CD14-positive monocyte (primary cell): ENCODE results near the gene NMNAT1. TPM values are rescaled to one million over a fixed set of nuclear protein-coding genes. Genes with fewer than 3 reads are reported as not detected.
"Not testable (repeated sequence)": the region's sequence is repeated elsewhere in the genome, so short reads cannot be mapped to it uniquely, and the experiment has no call there.

Experiments used
- DNase-seq, 3 donors: peaks; one replicate each; pipeline ENCODE4 v3.0.0-alpha.2; 2011 to 2022
- H2AFZ ChIP-seq: 2 replicates; pipeline ENCODE4 v1.6.0; 2012; ENCODE audit warnings: mild to moderate bottlenecking, low read depth, low read length, inconsistent platforms; ENCODE audit not compliant: insufficient read depth, poor library complexity, severe bottlenecking
- H3K27ac ChIP-seq, 2 donors: 1 replicate in 1 of 2; 2 replicates in 1 of 2; pipeline ENCODE4 v1.5.1; 2012 to 2013; ENCODE audit warnings: low read length in 2 of 2, control low read depth in 1 of 2, inconsistent platforms in 1 of 2, low read depth in 1 of 2, mild to moderate bottlenecking in 1 of 2
- H3K27me3 ChIP-seq, 2 donors: one replicate each; pipeline versions ENCODE4 v1.6.0 to v1.6.1; 2011 to 2013; ENCODE audit warnings: low read length in 2 of 2; ENCODE audit not compliant: control insufficient read depth in 2 of 2, insufficient read depth in 2 of 2
- H3K36me3 ChIP-seq, 2 donors: replicated peaks in 1 of 2; 1 replicate in 1 of 2; 2 replicates in 1 of 2; pipeline versions ENCODE4 v1.5.1 to v1.6.1; 2012 to 2013; ENCODE audit warnings: low read length in 2 of 2, control low read depth in 1 of 2, inconsistent platforms in 1 of 2, mild to moderate bottlenecking in 1 of 2; ENCODE audit not compliant: insufficient read depth in 2 of 2, control insufficient read depth in 1 of 2
- H3K4me1 ChIP-seq, 2 donors: 1 replicate in 1 of 2; 2 replicates in 1 of 2; pipeline versions ENCODE4 v1.5.1 to v1.6.1; 2012 to 2013; ENCODE audit warnings: low read length in 2 of 2, control low read depth in 1 of 2, inconsistent platforms in 1 of 2, mild to moderate bottlenecking in 1 of 2, moderate library complexity in 1 of 2; ENCODE audit not compliant: insufficient read depth in 2 of 2, control insufficient read depth in 1 of 2
- H3K4me2 ChIP-seq: replicated peaks from 2 replicates; pipeline ENCODE3; 2012; ENCODE audit warnings: low read length, moderate library complexity, mild to moderate bottlenecking; ENCODE audit not compliant: poor library complexity, severe bottlenecking; ENCODE audit errors: extremely low read depth
- H3K4me3 ChIP-seq, 3 experiments: fragments of 200-600 bp in 1 of 3; sonication (generic) in 1 of 3; replicated peaks in 1 of 3; 1 replicate in 2 of 3; 2 replicates in 1 of 3; pipeline ENCODE4 v1.5.1; 2011 to 2013; ENCODE audit warnings: low read length in 3 of 3, mild to moderate bottlenecking in 3 of 3, control low read depth in 2 of 3, low read depth in 2 of 3, inconsistent platforms in 1 of 3, moderate library complexity in 1 of 3
- H3K79me2 ChIP-seq: 2 replicates; pipeline ENCODE4 v1.6.0; 2012; ENCODE audit warnings: mild to moderate bottlenecking, control low read depth, inconsistent platforms, low read length, moderate library complexity; ENCODE audit not compliant: insufficient read depth
- H3K9ac ChIP-seq: 2 replicates; pipeline ENCODE4 v1.6.0; 2017; ENCODE audit warnings: low read length, mild to moderate bottlenecking; ENCODE audit not compliant: insufficient read depth, poor library complexity, severe bottlenecking
- H3K9me3 ChIP-seq, 2 donors: replicated peaks in 1 of 2; 1 replicate in 1 of 2; 2 replicates in 1 of 2; pipeline versions ENCODE4 v1.5.1 to v1.6.1; 2012 to 2013; ENCODE audit warnings: low read length in 2 of 2, control low read depth in 1 of 2; ENCODE audit not compliant: control insufficient read depth in 1 of 2, insufficient read depth in 1 of 2
- H4K20me1 ChIP-seq: 2 replicates; pipeline ENCODE4 v1.6.0; 2012; ENCODE audit warnings: mild to moderate bottlenecking, low read length, control low read depth, moderate library complexity; ENCODE audit not compliant: insufficient read depth
- H3K27ac Mint-ChIP-seq, 7 donors: one replicate each; pipeline ENCODE4 v1.8.0; 2020; ENCODE audit warnings: mild to moderate bottlenecking in 7 of 7, mixed read lengths in 7 of 7, moderate library complexity in 6 of 7, inconsistent platforms in 2 of 7
- H3K27me3 Mint-ChIP-seq, 3 donors: one replicate each; pipeline ENCODE4 v1.8.0; 2021 to 2022; ENCODE audit warnings: low read depth in 3 of 3, mild to moderate bottlenecking in 3 of 3, mixed read lengths in 3 of 3, moderate library complexity in 3 of 3, inconsistent platforms in 1 of 3
- H3K36me3 Mint-ChIP-seq, 2 donors: one replicate each; pipeline ENCODE4 v1.8.0; 2020; ENCODE audit warnings: mixed read lengths in 2 of 2, inconsistent platforms in 1 of 2, mild to moderate bottlenecking in 1 of 2
- H3K4me1 Mint-ChIP-seq: one replicate; pipeline ENCODE4 v1.8.0; 2020; ENCODE audit warnings: mild to moderate bottlenecking, mixed read lengths
- H3K4me3 Mint-ChIP-seq, 2 donors: one replicate each; pipeline ENCODE4 v1.8.0; 2020; ENCODE audit warnings: mild to moderate bottlenecking in 2 of 2, mixed read lengths in 2 of 2, moderate library complexity in 1 of 2
- H3K9me3 Mint-ChIP-seq, 7 donors: one replicate each; pipeline ENCODE4 v1.8.0; 2020 to 2022; ENCODE audit warnings: mixed read lengths in 7 of 7, mild to moderate bottlenecking in 6 of 7, moderate library complexity in 6 of 7, inconsistent platforms in 2 of 7
- CTCF ChIP-seq: fragments of 200-600 bp; IDR thresholded peaks from one replicate; pipeline ENCODE4 v1.8.0; 2022; ENCODE audit warnings: antibody characterized with exemption, mild to moderate bottlenecking
- WGBS: methylation state at CpG from one replicate; pipeline ENCODE4 v1.1.5; 2013; ENCODE audit warnings: missing lambda C conversion rate; ENCODE audit not compliant: insufficient coverage; 5-methylcytosine and 5-hydroxymethylcytosine counted together
- intact Hi-C, 2 donors: fragments of 100-400 bp; cut with micrococcal nuclease; formaldehyde crosslinking; loops; one replicate each; pipeline versions ENCODE4 v1.15.0 to v1.15.1; 2023
- polyA plus RNA-seq, 3 donors: library from polyadenylated mRNA; depleted of rRNA in 1 of 3; unstranded in 2 of 3; stranded (reverse) in 1 of 3; fragments of 300-500 nt in 2 of 3; fragments of >200 nt in 1 of 3; fragmentation: Illumina TruSeq in 2 of 3; gene quantifications; 1 replicate in 2 of 3; 2 replicates in 1 of 3; pipeline ENCODE4 v1.2.3, GENCODE V29; 2012 to 2021

NMNAT1 gene
- polyA plus RNA-seq, 3 donors: 6.8 to 9.9 (median 7.1) TPM

GRCh38 chr1:10019561-10019960 lies 76.3 kb downstream of the NMNAT1 start:
- H3K9me3 Mint-ChIP-seq: peaks cover 0 to 2% (median 0%) of the 10 kb centered on the region in 7 donors
- no peak for TF ChIP-seq CTCF
- H3K27ac ChIP-seq: no peak overlapping the region
- H3K4me3 ChIP-seq: no peak overlapping the region
- H3K9me3 ChIP-seq: no peaks in the 10 kb centered on the region
- H2AFZ ChIP-seq: no peak overlapping the region
- H3K79me2 ChIP-seq: no peaks in the 10 kb centered on the region
- no peak overlapping the region for H3K4me3 Mint-ChIP-seq
- intact Hi-C loops: no loop called here
- H3K4me1 Mint-ChIP-seq: peaks cover 31% of the 10 kb centered on the region
- peaks cover 10 to 20% of the 10 kb centered on the region in 2 donors for H3K36me3 Mint-ChIP-seq
- H3K4me2 ChIP-seq: no peak overlapping the region
- peaks cover 0 to 5% (median 2%) of the 10 kb centered on the region in 3 donors for H3K27me3 Mint-ChIP-seq
- DNase-seq: no peak
- no peaks in the 10 kb centered on the region for H4K20me1 ChIP-seq
- H3K36me3 ChIP-seq: peaks cover 9 to 15% of the 10 kb centered on the region in 2 donors
- no peak overlapping the region for H3K9ac ChIP-seq
- peaks cover 17 to 19% of the 10 kb centered on the region in 2 donors for H3K4me1 ChIP-seq
- no peaks in the 10 kb centered on the region for H3K27me3 ChIP-seq
- H3K27ac Mint-ChIP-seq: peak overlapping the region in 1 of 7 donors; percentile 82

GRCh38 chr1:10020086-10020485 lies 76.8 kb downstream of the NMNAT1 start:
- Mint-ChIP-seq H3K9me3 (peaks cover 0 to 2% (median 0%) of the 10 kb centered on the region in 7 donors), H3K27me3 (peaks cover 0 to 5% (median 0%) of the 10 kb centered on the region in 3 donors), H3K27ac (no peak overlapping the region), H3K4me1 (peaks cover 31% of the 10 kb centered on the region), H3K4me3 (no peak overlapping the region), H3K36me3 (peaks cover 6 to 15% of the 10 kb centered on the region in 2 donors)
- no peaks in the 10 kb centered on the region for H3K27me3 ChIP-seq
- DNase-seq: no peak
- no peaks in the 10 kb centered on the region for H3K9me3 ChIP-seq
- WGBS: 100% methylated on average over 1 of the region's 3 CpGs
- intact Hi-C loops: no loop called here
- H3K4me2 ChIP-seq: no peak overlapping the region
- no peak for TF ChIP-seq CTCF
- H3K79me2 ChIP-seq: no peaks in the 10 kb centered on the region
- H3K36me3 ChIP-seq: peaks cover 4 to 10% of the 10 kb centered on the region in 2 donors
- no peak overlapping the region for H3K4me3 ChIP-seq
- H3K9ac ChIP-seq: no peak overlapping the region
- H3K27ac ChIP-seq: no peak overlapping the region
- peaks cover 17 to 19% of the 10 kb centered on the region in 2 donors for H3K4me1 ChIP-seq
- H4K20me1 ChIP-seq: no peaks in the 10 kb centered on the region
- no peak overlapping the region for H2AFZ ChIP-seq

GRCh38 chr1:10020678-10021077 lies 77.4 kb downstream of the NMNAT1 start:
- H3K27me3 ChIP-seq, H3K36me3 Mint-ChIP-seq, H3K4me2 ChIP-seq, H3K36me3 ChIP-seq, DNase-seq, H3K9ac ChIP-seq, H3K9me3 Mint-ChIP-seq, H3K9me3 ChIP-seq, H3K4me3 Mint-ChIP-seq, H3K27ac ChIP-seq, H2AFZ ChIP-seq, H3K27me3 Mint-ChIP-seq, H4K20me1 ChIP-seq, H3K4me3 ChIP-seq, intact Hi-C loops, H3K79me2 ChIP-seq: not testable (repeated sequence)
- H3K4me1 ChIP-seq: peaks cover 17 to 19% of the 10 kb centered on the region in 2 donors
- WGBS: no CpG with 5 or more reads among the region's 2 CpGs
- H3K4me1 Mint-ChIP-seq: peaks cover 31% of the 10 kb centered on the region
- H3K27ac Mint-ChIP-seq: peak overlapping the region in 1 of 7 donors; percentile 35
